ENCODE results near the gene PCMT1.

GRCh38 chr6:149719531-149719930, 30.0 kb upstream of the PCMT1 start:
- no peak for TF ChIP-seq EP300 (IDR thresholded peaks at IDR 0.05; ENCODE audit: low read depth)
- no peak for TF ChIP-seq CTCF (IDR thresholded peaks at IDR 0.05)
- TF ChIP-seq POLR2A (IDR thresholded peaks at IDR 0.05) = no peak

Measured in transverse colon (tissue), 3 donors.